GM12878 (cell line): ENCODE results near the gene ASCC2. TPM values are rescaled to one million over a fixed set of nuclear protein-coding genes. Genes with fewer than 3 reads are reported as not detected.

ENCODE experiments used
- CHD4 ChIP-seq: fragments of 200-600 bp; sonication (generic); IDR thresholded peaks from 2 replicates; pipeline ENCODE4 v1.6.1; 2016; ENCODE audit warnings: mild to moderate bottlenecking
- E2F8 ChIP-seq: fragments of 450-650 bp; IDR thresholded peaks from 2 replicates; pipeline ENCODE4 v1.6.1; 2018; ENCODE audit warnings: mild to moderate bottlenecking, low read depth, moderate library complexity; ENCODE audit not compliant: partially characterized antibody
- HCFC1 ChIP-seq: fragments of 150-350 bp; IDR thresholded peaks from 2 replicates; pipeline ENCODE4 v1.6.1; 2014; ENCODE audit warnings: low read length
- MAX ChIP-seq: IDR thresholded peaks from 2 replicates; pipeline ENCODE4 v1.6.1; 2012; ENCODE audit warnings: low read depth, low read length, improper control_type of control experiment
- MEF2B ChIP-seq: fragments of 450-650 bp; IDR thresholded peaks from 2 replicates; pipeline ENCODE4 v1.6.1; 2018; ENCODE audit warnings: mild to moderate bottlenecking, moderate library complexity; ENCODE audit not compliant: partially characterized antibody, poor library complexity, severe bottlenecking
- NFYA ChIP-seq: IDR thresholded peaks from 2 replicates; pipeline ENCODE4 v1.6.1; 2011; ENCODE audit warnings: low read depth, mild to moderate bottlenecking, low read length, improper control_type of control experiment, borderline replicate concordance
- NKRF ChIP-seq: fragments of 450-650 bp; conservative IDR thresholded peaks from 2 replicates; pipeline ENCODE4 v1.6.1; 2017; ENCODE audit warnings: mild to moderate bottlenecking, moderate library complexity
- SUPT20H ChIP-seq: IDR thresholded peaks from 2 replicates; pipeline ENCODE4 v1.6.1; 2011; ENCODE audit warnings: low read depth, mild to moderate bottlenecking, low read length, moderate library complexity, borderline replicate concordance; ENCODE audit not compliant: control insufficient read depth
- polyA plus RNA-seq, 11 experiments: library from polyadenylated mRNA; depleted of rRNA in 4 of 11; unstranded in 6 of 11; stranded (reverse) in 5 of 11; fragments of >200 nt; fragmentation: Nextera tagmentation in 4 of 11; fragmentation: Illumina TruSeq in 1 of 11; extraction: Ambion mirVana in 4 of 11; extraction: Trizol in 1 of 11; gene quantifications; 1 replicate in 1 of 11; 2 replicates in 10 of 11; pipeline versions ENCODE4 v1.2.1 to v1.2.3, GENCODE V29; 2011 to 2016; ENCODE audit warnings: inconsistent platforms in 2 of 11, missing spikeins in 2 of 11, low read depth in 1 of 11
- total RNA-seq, 4 experiments: library from RNA; depleted of rRNA in 3 of 4; stranded (reverse); fragments of >200 nt in 3 of 4; fragmentation: Illumina TruSeq in 1 of 4; extraction: Trizol in 1 of 4; gene quantifications; 2 replicates each; pipeline versions ENCODE4 v1.2.1 to v1.2.3, GENCODE V29; 2013 to 2021

ASCC2 gene
- total and polyA plus RNA-seq, 10 of the 15 experiments (the other 5 are each of a cell fraction or from before 2014, with no cell fraction given): 5.3 to 91.4 (median 56.5) TPM

GRCh38 chr22:29740216-29740615 lies 97.9 kb downstream of the ASCC2 start (continued):
- TF ChIP-seq E2F8: no peak
- TF ChIP-seq NFYA: no peak
- no peak for TF ChIP-seq SUPT20H
- TF ChIP-seq MEF2B: no peak
- TF ChIP-seq CHD4: no peak
- TF ChIP-seq NKRF: no peak
- TF ChIP-seq HCFC1: no peak
- no peak for TF ChIP-seq MAX
